ENCODE results near the gene PCYT1B. TPM values are rescaled to one million over a fixed set of nuclear protein-coding genes. Genes with fewer than 3 reads are reported as not detected.

The PCYT1B gene
- total and polyA plus RNA-seq, 9 of the 15 experiments (the other 6 are each of a cell fraction or from before 2014, with no cell fraction given), result 0.04 to 0.34 (median 0.07) TPM; not detected in 1

- TF ChIP-seq, protein P1, sequence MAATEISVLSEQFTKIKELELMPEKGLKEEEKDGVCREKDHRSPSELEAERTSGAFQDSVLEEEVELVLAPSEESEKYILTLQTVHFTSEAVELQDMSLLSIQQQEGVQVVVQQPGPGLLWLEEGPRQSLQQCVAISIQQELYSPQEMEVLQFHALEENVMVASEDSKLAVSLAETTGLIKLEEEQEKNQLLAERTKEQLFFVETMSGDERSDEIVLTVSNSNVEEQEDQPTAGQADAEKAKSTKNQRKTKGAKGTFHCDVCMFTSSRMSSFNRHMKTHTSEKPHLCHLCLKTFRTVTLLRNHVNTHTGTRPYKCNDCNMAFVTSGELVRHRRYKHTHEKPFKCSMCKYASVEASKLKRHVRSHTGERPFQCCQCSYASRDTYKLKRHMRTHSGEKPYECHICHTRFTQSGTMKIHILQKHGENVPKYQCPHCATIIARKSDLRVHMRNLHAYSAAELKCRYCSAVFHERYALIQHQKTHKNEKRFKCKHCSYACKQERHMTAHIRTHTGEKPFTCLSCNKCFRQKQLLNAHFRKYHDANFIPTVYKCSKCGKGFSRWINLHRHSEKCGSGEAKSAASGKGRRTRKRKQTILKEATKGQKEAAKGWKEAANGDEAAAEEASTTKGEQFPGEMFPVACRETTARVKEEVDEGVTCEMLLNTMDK (IDR thresholded peaks at IDR 0.05; ENCODE audit: borderline replicate concordance, insufficient read depth, low read depth, low read length, poor library complexity, severe bottlenecking), result no peak
- TF ChIP-seq ARID1B (IDR thresholded peaks at IDR 0.05) (peak; percentile 41; the same call in 1 of the 2 replicates), SMARCC2 (IDR thresholded peaks at IDR 0.05; ENCODE audit: low read depth) (no peak), ZNF143 (CRISPR knock-in tag; IDR thresholded peaks at IDR 0.05) (no peak), PHF21A (IDR thresholded peaks at IDR 0.05; ENCODE audit: borderline replicate concordance, low read depth) (0 out of 2 replicates have a peak, but pooled peaks have one; percentile 7), POLR2G (IDR thresholded peaks at IDR 0.05; ENCODE audit: low read depth, low read length) (peak; percentile 96), ARID2 (IDR thresholded peaks at IDR 0.05) (no peak), CBX3 (IDR thresholded peaks at IDR 0.05; ENCODE audit: borderline replicate concordance in 1 of 2, low read length in 2 of 2) (peak in 1 of 2 experiments; percentile 45; a peak in 1 of 3 replicates), PTBP1 (IDR thresholded peaks at IDR 0.05; ENCODE audit: low read depth, low read length) (no peak), MNT (conservative IDR thresholded peaks at IDR 0.05) (peak; percentile 78 to 91), PHTF2 (CRISPR knock-in tag; IDR thresholded peaks at IDR 0.05) (no peak), ZBTB7A (IDR thresholded peaks at IDR 0.05; ENCODE audit: borderline replicate concordance, control insufficient read depth, low read depth, low read length) (no peak), MAFF (IDR thresholded peaks at IDR 0.05; ENCODE audit: low read length) (no peak)
- TF ChIP-seq, protein P2, sequence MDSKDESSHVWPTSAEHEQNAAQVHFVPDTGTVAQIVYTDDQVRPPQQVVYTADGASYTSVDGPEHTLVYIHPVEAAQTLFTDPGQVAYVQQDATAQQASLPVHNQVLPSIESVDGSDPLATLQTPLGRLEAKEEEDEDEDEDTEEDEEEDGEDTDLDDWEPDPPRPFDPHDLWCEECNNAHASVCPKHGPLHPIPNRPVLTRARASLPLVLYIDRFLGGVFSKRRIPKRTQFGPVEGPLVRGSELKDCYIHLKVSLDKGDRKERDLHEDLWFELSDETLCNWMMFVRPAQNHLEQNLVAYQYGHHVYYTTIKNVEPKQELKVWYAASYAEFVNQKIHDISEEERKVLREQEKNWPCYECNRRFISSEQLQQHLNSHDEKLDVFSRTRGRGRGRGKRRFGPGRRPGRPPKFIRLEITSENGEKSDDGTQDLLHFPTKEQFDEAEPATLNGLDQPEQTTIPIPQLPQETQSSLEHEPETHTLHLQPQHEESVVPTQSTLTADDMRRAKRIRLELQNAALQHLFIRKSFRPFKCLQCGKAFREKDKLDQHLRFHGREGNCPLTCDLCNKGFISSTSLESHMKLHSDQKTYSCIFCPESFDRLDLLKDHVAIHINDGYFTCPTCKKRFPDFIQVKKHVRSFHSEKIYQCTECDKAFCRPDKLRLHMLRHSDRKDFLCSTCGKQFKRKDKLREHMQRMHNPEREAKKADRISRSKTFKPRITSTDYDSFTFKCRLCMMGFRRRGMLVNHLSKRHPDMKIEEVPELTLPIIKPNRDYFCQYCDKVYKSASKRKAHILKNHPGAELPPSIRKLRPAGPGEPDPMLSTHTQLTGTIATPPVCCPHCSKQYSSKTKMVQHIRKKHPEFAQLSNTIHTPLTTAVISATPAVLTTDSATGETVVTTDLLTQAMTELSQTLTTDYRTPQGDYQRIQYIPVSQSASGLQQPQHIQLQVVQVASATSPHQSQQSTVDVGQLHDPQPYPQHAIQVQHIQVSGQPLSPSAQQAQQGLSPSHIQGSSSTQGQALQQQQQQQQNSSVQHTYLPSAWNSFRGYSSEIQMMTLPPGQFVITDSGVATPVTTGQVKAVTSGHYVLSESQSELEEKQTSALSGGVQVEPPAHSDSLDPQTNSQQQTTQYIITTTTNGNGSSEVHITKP (IDR thresholded peaks at IDR 0.05; ENCODE audit: partially characterized antibody), result no peak
- TF ChIP-seq, protein P3, sequence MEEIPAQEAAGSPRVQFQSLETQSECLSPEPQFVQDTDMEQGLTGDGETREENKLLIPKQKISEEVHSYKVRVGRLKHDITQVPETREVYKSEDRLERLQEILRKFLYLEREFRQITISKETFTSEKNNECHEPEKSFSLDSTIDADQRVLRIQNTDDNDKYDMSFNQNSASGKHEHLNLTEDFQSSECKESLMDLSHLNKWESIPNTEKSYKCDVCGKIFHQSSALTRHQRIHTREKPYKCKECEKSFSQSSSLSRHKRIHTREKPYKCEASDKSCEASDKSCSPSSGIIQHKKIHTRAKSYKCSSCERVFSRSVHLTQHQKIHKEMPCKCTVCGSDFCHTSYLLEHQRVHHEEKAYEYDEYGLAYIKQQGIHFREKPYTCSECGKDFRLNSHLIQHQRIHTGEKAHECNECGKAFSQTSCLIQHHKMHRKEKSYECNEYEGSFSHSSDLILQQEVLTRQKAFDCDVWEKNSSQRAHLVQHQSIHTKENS (CRISPR knock-in tag; IDR thresholded peaks at IDR 0.05), result no peak
These were observed 46.5 kb upstream of the PCYT1B start, which contains the start of gene POLA1 (continued) for GRCh38 chrX:24693453-24694202.

Data from K562 (cell line).